WERI-Rb-1 (cell line): Measurements from ENCODE around the gene A2ML1.

Experiments
- DNase-seq: peaks from one replicate; pipeline ENCODE4 v3.0.0-alpha.2; 2020
- H3K27ac ChIP-seq: fragments of 250-450 bp; sonication (Bioruptor Pico); 2 replicates; pipeline ENCODE4 v1.5.1; 2020; ENCODE audit warnings: mild to moderate bottlenecking, moderate library complexity
- H3K27me3 ChIP-seq: fragments of 250-450 bp; sonication (Bioruptor Pico); 2 replicates; pipeline ENCODE4 v1.5.1; 2021; ENCODE audit warnings: mild to moderate bottlenecking, low read depth, moderate library complexity; ENCODE audit not compliant: insufficient read depth, severe bottlenecking
- H3K36me3 ChIP-seq: fragments of 250-450 bp; sonication (Bioruptor Pico); 2 replicates; pipeline ENCODE4 v1.5.1; 2020; ENCODE audit warnings: mild to moderate bottlenecking, moderate library complexity
- H3K4me3 ChIP-seq: 2 replicates; pipeline ENCODE4 v1.5.1; 2011; ENCODE audit warnings: low read depth, mild to moderate bottlenecking, control low read depth, low read length
- H3K9me3 ChIP-seq: fragments of 250-450 bp; sonication (Bioruptor Pico); 2 replicates; pipeline ENCODE4 v1.5.1; 2021; ENCODE audit warnings: mild to moderate bottlenecking, moderate library complexity; ENCODE audit not compliant: severe bottlenecking
- CTCF ChIP-seq: IDR thresholded peaks from 2 replicates; pipeline ENCODE4 v1.5.1; 2011; ENCODE audit warnings: low read depth, mild to moderate bottlenecking, control low read depth, inconsistent platforms, low read length

Gene A2ML1

GRCh38 chr12:8831116-8831515 is 8.7 kb downstream of the A2ML1 start:
- no peak for TF ChIP-seq CTCF
- Histone ChIP-seq H3K36me3 (no peaks in the 10 kb centered on the region), H3K9me3 (no peaks in the 10 kb centered on the region), H3K4me3 (no peak overlapping the region), H3K27ac (no peak overlapping the region), H3K27me3 (no peaks in the 10 kb centered on the region)
- DNase-seq, result no peak

- Histone ChIP-seq H3K27me3 (no peaks in the 10 kb centered on the region), H3K36me3 (no peaks in the 10 kb centered on the region), H3K27ac (no peak overlapping the region), H3K9me3 (no peaks in the 10 kb centered on the region), H3K4me3 (no peak overlapping the region)
- TF ChIP-seq CTCF, result no peak
- DNase-seq, result no peak
Observed at GRCh38 chr12:8832500-8832899, 10.1 kb downstream of the A2ML1 start.

GRCh38 chr12:8834230-8834629 is 11.8 kb downstream of the A2ML1 start:
- no peaks in the 10 kb centered on the region for H3K36me3 ChIP-seq
- no peak for DNase-seq
- TF ChIP-seq CTCF, result no peak
- no peaks in the 10 kb centered on the region for H3K9me3 ChIP-seq
- no peaks in the 10 kb centered on the region for H3K27me3 ChIP-seq
- H3K27ac ChIP-seq, result no peak overlapping the region
- no peak overlapping the region for H3K4me3 ChIP-seq

GRCh38 chr12:8837291-8837690 is 14.9 kb downstream of the A2ML1 start:
- Histone ChIP-seq H3K4me3 (no peak overlapping the region), H3K27me3 (no peaks in the 10 kb centered on the region), H3K36me3 (no peaks in the 10 kb centered on the region), H3K27ac (no peak overlapping the region), H3K9me3 (no peaks in the 10 kb centered on the region)
- DNase-seq, result no peak
- TF ChIP-seq CTCF, result no peak

- H3K27ac ChIP-seq, result no peak overlapping the region
- no peak overlapping the region for H3K4me3 ChIP-seq
- no peaks in the 10 kb centered on the region for H3K9me3 ChIP-seq
- DNase-seq, result no peak
- TF ChIP-seq CTCF, result no peak
- H3K27me3 ChIP-seq, result no peaks in the 10 kb centered on the region
- no peaks in the 10 kb centered on the region for H3K36me3 ChIP-seq
Observed at GRCh38 chr12:8840321-8840720, 17.9 kb downstream of the A2ML1 start.

GRCh38 chr12:8840938-8841633 is 18.7 kb downstream of the A2ML1 start:
- H3K27ac ChIP-seq, result no peak overlapping the region
- no peak for TF ChIP-seq CTCF

More at GRCh38 chr12:8840938-8841633, 18.7 kb downstream of the A2ML1 start:
- H3K27me3 ChIP-seq, result no peaks in the 10 kb centered on the region
- H3K36me3 ChIP-seq, result no peaks in the 10 kb centered on the region
- H3K9me3 ChIP-seq, result no peaks in the 10 kb centered on the region
- no peak for DNase-seq
- no peak overlapping the region for H3K4me3 ChIP-seq
